GM21381 (cell line): ENCODE measurements around the gene NLRP9.

Experiments used
- ATAC-seq: cut with Tn5 transposase; IDR thresholded peaks from one replicate; pipeline ENCODE4 v1.9.1; 2021; ENCODE audit warnings: mild to moderate bottlenecking, moderate library complexity; ENCODE audit not compliant: unreplicated experiment

NLRP9 gene

GRCh38 chr19:55674841-55675660, 63.2 kb downstream of the NLRP9 start, which contains the start of gene EPN1:
Gene EPN1 (plus strand): TSS chr19:55675226. CDS start chr19:55678628, 3,402 bp downstream.
- peak; percentile 52 for ATAC-seq

- no peak for ATAC-seq
Measured at GRCh38 chr19:55674459-55674840, 63.8 kb downstream of the NLRP9 start.

- ATAC-seq = no peak
Measured at GRCh38 chr19:55673889-55674288, 64.3 kb downstream of the NLRP9 start.

- ATAC-seq = no peak
Measured at GRCh38 chr19:55673465-55673864, 64.7 kb downstream of the NLRP9 start.

- no peak for ATAC-seq
Measured at GRCh38 chr19:55672418-55672817, 65.8 kb downstream of the NLRP9 start.

GRCh38 chr19:55671054-55671378, 67.2 kb downstream of the NLRP9 start:
- no peak for ATAC-seq

GRCh38 chr19:55670280-55671053, 67.7 kb downstream of the NLRP9 start:
- no peak for ATAC-seq

- no peak for ATAC-seq
Measured at GRCh38 chr19:55669418-55670279, 68.6 kb downstream of the NLRP9 start.

GRCh38 chr19:55668603-55669348, 69.4 kb downstream of the NLRP9 start:
- no peak for ATAC-seq

GRCh38 chr19:55667958-55668357, 70.2 kb downstream of the NLRP9 start:
- no peak for ATAC-seq

- ATAC-seq = no peak
Measured at GRCh38 chr19:55667511-55667910, 70.7 kb downstream of the NLRP9 start.

- no peak for ATAC-seq
Measured at GRCh38 chr19:55667006-55667381, 71.2 kb downstream of the NLRP9 start.

- ATAC-seq = no peak
Measured at GRCh38 chr19:55666343-55667005, 71.7 kb downstream of the NLRP9 start.

- ATAC-seq = no peak
Measured at GRCh38 chr19:55663846-55664536, 74.2 kb downstream of the NLRP9 start.

GRCh38 chr19:55661826-55662225, 76.4 kb downstream of the NLRP9 start:
- no peak for ATAC-seq

GRCh38 chr19:55660991-55661390, 77.2 kb downstream of the NLRP9 start:
- ATAC-seq = no peak

- no peak for ATAC-seq
Measured at GRCh38 chr19:55660404-55660803, 77.8 kb downstream of the NLRP9 start.

- ATAC-seq = no peak
Measured at GRCh38 chr19:55659822-55660221, 78.4 kb downstream of the NLRP9 start.

- ATAC-seq = no peak
Measured at GRCh38 chr19:55658846-55659459, 79.2 kb downstream of the NLRP9 start.
